K562 (cell line): Measurements from ENCODE around the gene TFCP2. TPM values are rescaled to one million over a fixed set of nuclear protein-coding genes. Genes with fewer than 3 reads are reported as not detected.
A peak's percentile ranks its signal among the peaks of the same experiment; 100 is the strongest.

Source experiments
- ARID2 ChIP-seq: fragments of 450-650 bp; IDR thresholded peaks from 2 replicates; pipeline ENCODE4 v1.6.1; 2017; ENCODE audit warnings: antibody characterized with exemption, mild to moderate bottlenecking
- ETV6 ChIP-seq, 3 experiments: fragments of 150-350 bp in 1 of 3; sonication (generic) in 1 of 3; formaldehyde crosslinking in 1 of 3; IDR thresholded peaks; 2 replicates each; pipeline versions ENCODE4 v1.6.1 to v1.8.0; 2014 to 2022; ENCODE audit warnings: borderline replicate concordance in 2 of 3, low read depth in 2 of 3, antibody characterized with exemption in 1 of 3, low read length in 1 of 3, mild to moderate bottlenecking in 1 of 3, missing genetic modification reagents in 1 of 3
- KAT8 ChIP-seq: fragments of 450-650 bp; IDR thresholded peaks from 2 replicates; pipeline ENCODE4 v1.6.1; 2016; ENCODE audit warnings: low read depth, mild to moderate bottlenecking
- MECOM ChIP-seq: fragments of 250-450 bp; sonication (Bioruptor Pico); IDR thresholded peaks from 2 replicates; pipeline ENCODE4 v1.8.0; 2022; ENCODE audit warnings: inconsistent platforms
- NELFE ChIP-seq: IDR thresholded peaks from 2 replicates; pipeline ENCODE4 v1.6.1; 2011; ENCODE audit warnings: mild to moderate bottlenecking; ENCODE audit not compliant: insufficient read depth, insufficient read length
- PPARD ChIP-seq: fragments of 250-450 bp; sonication (Bioruptor Pico); IDR thresholded peaks from 2 replicates; pipeline ENCODE4 v1.8.0; 2022; ENCODE audit warnings: inconsistent platforms, mild to moderate bottlenecking, moderate library complexity
- SETDB1 ChIP-seq: IDR thresholded peaks from one replicate; pipeline ENCODE4 v1.6.1; 2012; ENCODE audit warnings: low read length, control low read depth, inconsistent platforms
- SREBF2 ChIP-seq: sonication (generic); formaldehyde crosslinking; IDR thresholded peaks from 2 replicates; pipeline ENCODE4 v1.4.0; 2020; ENCODE audit warnings: mild to moderate bottlenecking, missing genetic modification reagents
- TCF7 ChIP-seq: sonication (generic); IDR thresholded peaks from 2 replicates; pipeline ENCODE4 v1.6.1; 2016; ENCODE audit warnings: antibody characterized with exemption, borderline replicate concordance
- TRIM28 ChIP-seq: fragments of 450-650 bp; IDR thresholded peaks from 2 replicates; pipeline ENCODE4 v1.6.1; 2017
- ZBTB1 ChIP-seq: sonication (generic); formaldehyde crosslinking; IDR thresholded peaks from 2 replicates; pipeline ENCODE4 v1.8.1; 2023; ENCODE audit warnings: missing genetic modification reagents, low read depth, mild to moderate bottlenecking, borderline replicate concordance
- ZNF143 ChIP-seq: sonication (generic); formaldehyde crosslinking; IDR thresholded peaks from 2 replicates; pipeline ENCODE4 v1.9.0; 2022; ENCODE audit warnings: mild to moderate bottlenecking, missing genetic modification reagents
- polyA plus RNA-seq, 8 experiments: library from polyadenylated mRNA; depleted of rRNA in 4 of 8; stranded (reverse) in 5 of 8; unstranded in 3 of 8; fragments of >200 nt; fragmentation: Nextera tagmentation in 2 of 8; fragmentation: Illumina TruSeq in 1 of 8; extraction: Ambion mirVana in 2 of 8; extraction: Trizol in 1 of 8; gene quantifications; 2 replicates each; pipeline versions ENCODE4 v1.2.1 to v1.2.3, GENCODE V29; 2011 to 2014; ENCODE audit warnings: inconsistent platforms in 1 of 8, missing spikeins in 1 of 8
- total RNA-seq, 7 experiments: library from RNA; depleted of rRNA in 6 of 7; stranded (reverse); fragments of >200 nt in 6 of 7; fragmentation: Illumina TruSeq in 2 of 7; extraction: Trizol in 2 of 7; gene quantifications; 2 replicates each; pipeline versions ENCODE4 v1.2.1 to v1.2.3, GENCODE V29; 2011 to 2021; ENCODE audit warnings: low replicate concordance in 1 of 7
- TF ChIP-seq, protein P1 (sequence below), 2 experiments: fragments of 450-650 bp in 1 of 2; IDR thresholded peaks; 2 replicates each; pipeline ENCODE4 v1.6.1; 2011 to 2017; ENCODE audit warnings: low read depth in 2 of 2, antibody characterized with exemption in 1 of 2, borderline replicate concordance in 1 of 2, low read length in 1 of 2, mild to moderate bottlenecking in 1 of 2, mixed read lengths in 1 of 2; ENCODE audit not compliant: control insufficient read depth in 1 of 2
- TF ChIP-seq, protein P2 (sequence below), 2 experiments: fragments of 450-650 bp; conservative IDR thresholded peaks; 2 replicates each; pipeline ENCODE4 v1.6.1; 2017; ENCODE audit warnings: mild to moderate bottlenecking in 2 of 2, moderate library complexity in 2 of 2
- TF ChIP-seq, protein P3 (sequence below): fragments of 250-450 bp; sonication (Bioruptor Pico); IDR thresholded peaks from 2 replicates; pipeline ENCODE4 v1.5.0; 2020; ENCODE audit warnings: mild to moderate bottlenecking
- TF ChIP-seq, protein P4 (sequence below): sonication (generic); formaldehyde crosslinking; IDR thresholded peaks from 2 replicates; pipeline ENCODE4 v1.8.0; 2022; ENCODE audit warnings: mild to moderate bottlenecking, missing genetic modification reagents
- TF ChIP-seq, protein P5 (sequence below): fragments of 450-650 bp; IDR thresholded peaks from 2 replicates; pipeline ENCODE4 v1.6.1; 2017; ENCODE audit warnings: mild to moderate bottlenecking, moderate library complexity

TFCP2 gene
- total and polyA plus RNA-seq, 9 of the 15 experiments (the other 6 are each of a cell fraction or from before 2014, with no cell fraction given) = 8.0 to 38.9 (median 19.3) TPM

DNA sequence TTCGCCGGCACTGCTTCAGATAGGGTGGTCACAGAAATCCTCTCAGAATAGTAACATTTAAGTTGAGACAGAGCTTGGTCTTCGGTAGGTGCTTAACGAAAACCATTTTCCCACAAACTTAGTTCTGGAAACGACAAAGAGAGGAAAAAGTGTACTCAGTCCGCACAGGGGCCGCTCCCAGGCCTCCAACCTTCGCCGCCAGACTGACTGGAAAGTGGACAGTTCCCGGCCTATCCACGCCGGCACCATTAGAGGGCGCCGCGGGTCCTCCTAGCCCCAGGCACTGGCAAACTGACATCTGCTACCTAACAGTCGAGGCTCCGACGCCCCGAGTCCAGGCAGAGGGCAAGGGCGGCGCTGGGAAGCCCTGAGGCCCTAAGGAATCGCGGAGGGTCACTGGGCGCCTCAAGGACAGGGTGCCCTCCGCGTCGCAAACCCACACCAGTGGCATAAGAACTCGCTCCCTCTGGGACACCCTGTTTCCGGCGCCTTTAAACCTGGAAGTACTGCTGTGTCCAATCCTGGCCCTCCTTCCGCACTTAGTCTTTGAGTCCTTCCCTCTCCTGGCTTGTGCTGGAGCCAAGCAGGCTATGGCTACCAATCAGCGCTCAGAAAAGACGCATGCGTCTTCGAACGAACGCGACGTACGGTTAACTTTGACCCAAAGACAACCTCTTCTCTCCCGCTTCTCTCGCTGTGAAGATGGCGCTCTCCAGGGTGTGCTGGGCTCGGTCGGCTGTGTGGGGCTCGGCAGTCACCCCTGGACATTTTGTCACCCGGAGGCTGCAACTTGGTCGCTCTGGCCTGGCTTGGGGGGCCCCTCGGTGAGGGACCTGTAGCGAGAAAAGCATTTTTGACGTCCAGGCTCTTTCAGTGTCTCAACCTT, 125.0 kb downstream of the TFCP2 start, which contains the start of gene LETMD1 (continued):
- TF ChIP-seq SETDB1 (no peak), NELFE (no peak), TRIM28 (no peak), ZBTB1 (CRISPR knock-in tag) (no peak), ZNF143 (CRISPR knock-in tag) (no peak), SREBF2 (no peak), PPARD (CRISPR knock-in tag) (no peak), KAT8 (no peak), ETV6 (IDR thresholded peaks at IDR 0.05; ENCODE audit: borderline replicate concordance in 1 of 2, low read depth in 2 of 2, low read length in 1 of 2) (0 out of 4 replicates have a peak, but pooled peaks of 1 of the 2 experiments have one; percentile 30), ETV6 (CRISPR knock-in tag; IDR thresholded peaks at IDR 0.05; ENCODE audit: borderline replicate concordance) (0 out of 2 replicates have a peak, but pooled peaks have one; percentile 31), MECOM (CRISPR knock-in tag) (no peak), TCF7 (no peak), ARID2 (no peak)
- TF ChIP-seq, protein P1, sequence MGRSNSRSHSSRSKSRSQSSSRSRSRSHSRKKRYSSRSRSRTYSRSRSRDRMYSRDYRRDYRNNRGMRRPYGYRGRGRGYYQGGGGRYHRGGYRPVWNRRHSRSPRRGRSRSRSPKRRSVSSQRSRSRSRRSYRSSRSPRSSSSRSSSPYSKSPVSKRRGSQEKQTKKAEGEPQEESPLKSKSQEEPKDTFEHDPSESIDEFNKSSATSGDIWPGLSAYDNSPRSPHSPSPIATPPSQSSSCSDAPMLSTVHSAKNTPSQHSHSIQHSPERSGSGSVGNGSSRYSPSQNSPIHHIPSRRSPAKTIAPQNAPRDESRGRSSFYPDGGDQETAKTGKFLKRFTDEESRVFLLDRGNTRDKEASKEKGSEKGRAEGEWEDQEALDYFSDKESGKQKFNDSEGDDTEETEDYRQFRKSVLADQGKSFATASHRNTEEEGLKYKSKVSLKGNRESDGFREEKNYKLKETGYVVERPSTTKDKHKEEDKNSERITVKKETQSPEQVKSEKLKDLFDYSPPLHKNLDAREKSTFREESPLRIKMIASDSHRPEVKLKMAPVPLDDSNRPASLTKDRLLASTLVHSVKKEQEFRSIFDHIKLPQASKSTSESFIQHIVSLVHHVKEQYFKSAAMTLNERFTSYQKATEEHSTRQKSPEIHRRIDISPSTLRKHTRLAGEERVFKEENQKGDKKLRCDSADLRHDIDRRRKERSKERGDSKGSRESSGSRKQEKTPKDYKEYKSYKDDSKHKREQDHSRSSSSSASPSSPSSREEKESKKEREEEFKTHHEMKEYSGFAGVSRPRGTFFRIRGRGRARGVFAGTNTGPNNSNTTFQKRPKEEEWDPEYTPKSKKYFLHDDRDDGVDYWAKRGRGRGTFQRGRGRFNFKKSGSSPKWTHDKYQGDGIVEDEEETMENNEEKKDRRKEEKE (IDR thresholded peaks at IDR 0.05; ENCODE audit: borderline replicate concordance in 1 of 2, control insufficient read depth in 1 of 2, low read depth in 2 of 2, low read length in 1 of 2) = no peak
- TF ChIP-seq, protein P2, sequence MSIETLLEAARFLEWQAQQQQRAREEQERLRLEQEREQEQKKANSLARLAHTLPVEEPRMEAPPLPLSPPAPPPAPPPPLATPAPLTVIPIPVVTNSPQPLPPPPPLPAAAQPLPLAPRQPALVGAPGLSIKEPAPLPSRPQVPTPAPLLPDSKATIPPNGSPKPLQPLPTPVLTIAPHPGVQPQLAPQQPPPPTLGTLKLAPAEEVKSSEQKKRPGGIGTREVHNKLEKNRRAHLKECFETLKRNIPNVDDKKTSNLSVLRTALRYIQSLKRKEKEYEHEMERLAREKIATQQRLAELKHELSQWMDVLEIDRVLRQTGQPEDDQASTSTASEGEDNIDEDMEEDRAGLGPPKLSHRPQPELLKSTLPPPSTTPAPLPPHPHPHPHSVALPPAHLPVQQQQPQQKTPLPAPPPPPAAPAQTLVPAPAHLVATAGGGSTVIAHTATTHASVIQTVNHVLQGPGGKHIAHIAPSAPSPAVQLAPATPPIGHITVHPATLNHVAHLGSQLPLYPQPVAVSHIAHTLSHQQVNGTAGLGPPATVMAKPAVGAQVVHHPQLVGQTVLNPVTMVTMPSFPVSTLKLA (conservative IDR thresholded peaks at IDR 0.05) = peak; percentile 77 to 85
- TF ChIP-seq, protein P3, sequence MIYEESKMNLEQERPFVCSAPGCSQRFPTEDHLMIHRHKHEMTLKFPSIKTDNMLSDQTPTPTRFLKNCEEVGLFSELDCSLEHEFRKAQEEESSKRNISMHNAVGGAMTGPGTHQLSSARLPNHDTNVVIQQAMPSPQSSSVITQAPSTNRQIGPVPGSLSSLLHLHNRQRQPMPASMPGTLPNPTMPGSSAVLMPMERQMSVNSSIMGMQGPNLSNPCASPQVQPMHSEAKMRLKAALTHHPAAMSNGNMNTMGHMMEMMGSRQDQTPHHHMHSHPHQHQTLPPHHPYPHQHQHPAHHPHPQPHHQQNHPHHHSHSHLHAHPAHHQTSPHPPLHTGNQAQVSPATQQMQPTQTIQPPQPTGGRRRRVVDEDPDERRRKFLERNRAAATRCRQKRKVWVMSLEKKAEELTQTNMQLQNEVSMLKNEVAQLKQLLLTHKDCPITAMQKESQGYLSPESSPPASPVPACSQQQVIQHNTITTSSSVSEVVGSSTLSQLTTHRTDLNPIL (CRISPR knock-in tag) = no peak
- TF ChIP-seq, protein P4, sequence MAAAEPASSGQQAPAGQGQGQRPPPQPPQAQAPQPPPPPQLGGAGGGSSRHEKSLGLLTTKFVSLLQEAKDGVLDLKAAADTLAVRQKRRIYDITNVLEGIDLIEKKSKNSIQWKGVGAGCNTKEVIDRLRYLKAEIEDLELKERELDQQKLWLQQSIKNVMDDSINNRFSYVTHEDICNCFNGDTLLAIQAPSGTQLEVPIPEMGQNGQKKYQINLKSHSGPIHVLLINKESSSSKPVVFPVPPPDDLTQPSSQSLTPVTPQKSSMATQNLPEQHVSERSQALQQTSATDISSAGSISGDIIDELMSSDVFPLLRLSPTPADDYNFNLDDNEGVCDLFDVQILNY = no peak
- TF ChIP-seq, protein P5, sequence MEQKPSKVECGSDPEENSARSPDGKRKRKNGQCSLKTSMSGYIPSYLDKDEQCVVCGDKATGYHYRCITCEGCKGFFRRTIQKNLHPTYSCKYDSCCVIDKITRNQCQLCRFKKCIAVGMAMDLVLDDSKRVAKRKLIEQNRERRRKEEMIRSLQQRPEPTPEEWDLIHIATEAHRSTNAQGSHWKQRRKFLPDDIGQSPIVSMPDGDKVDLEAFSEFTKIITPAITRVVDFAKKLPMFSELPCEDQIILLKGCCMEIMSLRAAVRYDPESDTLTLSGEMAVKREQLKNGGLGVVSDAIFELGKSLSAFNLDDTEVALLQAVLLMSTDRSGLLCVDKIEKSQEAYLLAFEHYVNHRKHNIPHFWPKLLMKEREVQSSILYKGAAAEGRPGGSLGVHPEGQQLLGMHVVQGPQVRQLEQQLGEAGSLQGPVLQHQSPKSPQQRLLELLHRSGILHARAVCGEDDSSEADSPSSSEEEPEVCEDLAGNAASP = no peak
